Measurements from ENCODE around the gene C10orf95.
"Not testable (repeated sequence)": the region's sequence is repeated elsewhere in the genome, so short reads cannot be mapped to it uniquely, and the experiment has no call there.

C10orf95 gene

DNA sequence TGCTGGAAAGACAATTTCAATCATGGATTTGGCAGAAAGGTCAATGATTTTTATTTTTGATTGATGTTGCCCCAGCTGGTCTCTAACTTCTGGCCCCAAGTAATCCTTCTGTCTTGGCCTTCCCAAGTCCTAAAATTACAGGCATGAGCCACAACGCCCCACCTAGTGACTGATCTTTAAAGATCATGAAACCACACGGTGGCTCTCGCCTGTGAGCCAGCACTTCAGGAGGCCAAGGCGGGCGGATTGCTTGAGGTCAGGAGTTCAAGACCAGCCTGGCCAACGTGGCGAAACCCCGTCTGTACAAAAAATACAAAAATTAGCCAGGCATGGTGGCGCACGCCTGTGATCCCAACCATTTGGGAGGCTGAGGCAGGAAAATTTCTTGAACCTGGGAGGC is 12.6 kb upstream of the C10orf95 start:
- Histone ChIP-seq H3K27me3 (ENCODE audit: control insufficient read depth, insufficient read depth, low read length) (no peaks in the 10 kb centered on the region), H3K9me3 (ENCODE audit: control insufficient read depth, insufficient read depth, low read length) (no peaks in the 10 kb centered on the region), H3K4me3 (ENCODE audit: low read length) (no peak overlapping the region), H3K27ac (ENCODE audit: low read length) (no peak overlapping the region), H3K4me1 (ENCODE audit: control insufficient read depth, insufficient read depth, low read length) (peaks cover 6% of the 10 kb centered on the region; the same call in 1 of the 2 replicates), H3K36me3 (ENCODE audit: control insufficient read depth, insufficient read depth, low read length) (no peaks in the 10 kb centered on the region)
- WGBS (ENCODE audit: insufficient coverage, insufficient read length) = no CpG with 5 or more reads among the region's 10 CpGs
- DNase-seq (ENCODE audit: low read depth, low spot score) = no peak

DNA sequence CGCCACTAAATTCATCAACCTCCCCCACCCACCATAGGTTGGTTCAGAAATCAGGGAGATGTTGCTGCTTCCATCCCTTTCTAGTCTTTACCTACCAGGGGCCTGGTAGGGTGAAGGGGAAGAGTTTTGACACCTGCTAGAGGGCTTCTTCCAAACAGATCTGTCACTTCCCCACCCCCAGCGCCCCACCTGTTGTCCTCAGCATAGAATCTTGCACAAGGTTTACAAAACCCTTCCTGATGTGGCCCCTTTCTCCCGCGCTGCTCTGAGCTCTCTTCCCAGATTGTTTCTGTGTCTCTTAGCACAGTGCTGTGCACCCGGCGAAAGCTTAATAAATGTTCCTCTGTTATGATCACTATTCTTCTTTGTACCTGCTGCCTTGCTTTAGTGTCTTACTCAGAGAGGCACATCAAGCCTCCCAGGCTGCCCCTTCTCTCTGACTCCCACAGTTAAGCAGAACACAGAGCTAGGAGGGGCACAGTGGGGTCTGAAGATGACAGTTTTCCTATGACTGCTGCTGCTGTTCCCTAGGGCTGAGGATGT is 11.2 kb upstream of the C10orf95 start:
- WGBS (ENCODE audit: insufficient coverage, insufficient read length) = no CpG with 5 or more reads among the region's 6 CpGs
- H3K4me1 ChIP-seq (ENCODE audit: control insufficient read depth, insufficient read depth, low read length) = peaks cover 6% of the 10 kb centered on the region; the same call in 1 of the 2 replicates
- H3K36me3 ChIP-seq (ENCODE audit: control insufficient read depth, insufficient read depth, low read length) = no peaks in the 10 kb centered on the region
- H3K27ac ChIP-seq (ENCODE audit: low read length) = no peak overlapping the region
- no peaks in the 10 kb centered on the region for H3K9me3 ChIP-seq (ENCODE audit: control insufficient read depth, insufficient read depth, low read length)
- H3K27me3 ChIP-seq (ENCODE audit: control insufficient read depth, insufficient read depth, low read length) = no peaks in the 10 kb centered on the region
- no peak overlapping the region; the same call in 1 of the 2 replicates for H3K4me3 ChIP-seq (ENCODE audit: low read length)
- no peak for DNase-seq (ENCODE audit: low read depth, low spot score)

GRCh38 chr10:102461187-102462054 is 10.1 kb upstream of the C10orf95 start:
- WGBS (ENCODE audit: insufficient coverage, insufficient read length) = no CpG with 5 or more reads among the region's 54 CpGs
- peak; percentile 91 for DNase-seq (ENCODE audit: low read depth, low spot score)
- Histone ChIP-seq H3K27ac (ENCODE audit: low read length) (no peak overlapping the region), H3K4me1 (ENCODE audit: control insufficient read depth, insufficient read depth, low read length) (peaks cover 6% of the 10 kb centered on the region; the same call in 1 of the 2 replicates), H3K9me3 (ENCODE audit: control insufficient read depth, insufficient read depth, low read length) (no peaks in the 10 kb centered on the region), H3K4me3 (ENCODE audit: low read length) (peak overlapping the region; percentile 35; the same call in 1 of the 2 replicates), H3K27me3 (ENCODE audit: control insufficient read depth, insufficient read depth, low read length) (no peaks in the 10 kb centered on the region), H3K36me3 (ENCODE audit: control insufficient read depth, insufficient read depth, low read length) (no peaks in the 10 kb centered on the region)

DNA sequence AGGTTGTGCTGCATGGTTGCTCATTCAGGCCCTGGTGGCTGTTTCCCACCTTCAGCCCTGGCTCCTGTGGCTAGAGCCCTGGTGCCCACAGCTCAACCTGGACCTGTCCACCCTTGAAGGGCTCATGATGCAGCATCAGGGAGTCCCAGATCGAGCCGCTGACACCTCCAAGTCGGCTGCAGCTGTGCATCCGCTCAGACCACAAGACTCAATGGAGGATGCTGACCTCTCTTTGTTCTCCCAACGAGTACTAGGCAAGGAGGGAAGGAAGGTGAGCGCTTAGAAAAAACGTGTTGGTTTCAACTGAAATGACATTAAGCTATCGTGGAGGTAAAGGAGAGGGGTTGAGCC is 9.5 kb upstream of the C10orf95 start:
- no CpG with 5 or more reads among the region's 8 CpGs for WGBS (ENCODE audit: insufficient coverage, insufficient read length)
- H3K4me1 ChIP-seq (ENCODE audit: control insufficient read depth, insufficient read depth, low read length) = peaks cover 6% of the 10 kb centered on the region; the same call in 1 of the 2 replicates
- H3K4me3 ChIP-seq (ENCODE audit: low read length) = no peak overlapping the region; the same call in 1 of the 2 replicates

GRCh38 chr10:102458656-102459055 is 7.3 kb upstream of the C10orf95 start:
- H3K36me3 ChIP-seq (ENCODE audit: control insufficient read depth, insufficient read depth, low read length) = no peaks in the 10 kb centered on the region; the same call in 1 of the 2 replicates
- no CpG with 5 or more reads among the region's 4 CpGs for WGBS (ENCODE audit: insufficient coverage, insufficient read length)
- H3K4me3 ChIP-seq (ENCODE audit: low read length) = no peak overlapping the region
- H3K27ac ChIP-seq (ENCODE audit: low read length) = no peak overlapping the region
- no peaks in the 10 kb centered on the region for H3K27me3 ChIP-seq (ENCODE audit: control insufficient read depth, insufficient read depth, low read length)
- no peaks in the 10 kb centered on the region for H3K9me3 ChIP-seq (ENCODE audit: control insufficient read depth, insufficient read depth, low read length)
- DNase-seq (ENCODE audit: low read depth, low spot score) = no peak
- H3K4me1 ChIP-seq (ENCODE audit: control insufficient read depth, insufficient read depth, low read length) = peaks cover 9% of the 10 kb centered on the region

More for the DNA sequence above, 9.5 kb upstream of the C10orf95 start:
- Histone ChIP-seq H3K27ac (ENCODE audit: low read length) (no peak overlapping the region), H3K9me3 (ENCODE audit: control insufficient read depth, insufficient read depth, low read length) (no peaks in the 10 kb centered on the region), H3K27me3 (ENCODE audit: control insufficient read depth, insufficient read depth, low read length) (no peaks in the 10 kb centered on the region), H3K36me3 (ENCODE audit: control insufficient read depth, insufficient read depth, low read length) (no peaks in the 10 kb centered on the region; the same call in 1 of the 2 replicates)
- DNase-seq (ENCODE audit: low read depth, low spot score) = no peak

GRCh38 chr10:102457591-102458150 is 6.3 kb upstream of the C10orf95 start:
- no peak for DNase-seq (ENCODE audit: low read depth, low spot score)
- peaks cover 6% of the 10 kb centered on the region for H3K4me1 ChIP-seq (ENCODE audit: control insufficient read depth, insufficient read depth, low read length)
- H3K9me3 ChIP-seq (ENCODE audit: control insufficient read depth, insufficient read depth, low read length) = no peaks in the 10 kb centered on the region
- no peaks in the 10 kb centered on the region for H3K27me3 ChIP-seq (ENCODE audit: control insufficient read depth, insufficient read depth, low read length)
- WGBS (ENCODE audit: insufficient coverage, insufficient read length) = no CpG with 5 or more reads among the region's 9 CpGs
- H3K36me3 ChIP-seq (ENCODE audit: control insufficient read depth, insufficient read depth, low read length) = no peaks in the 10 kb centered on the region; the same call in 1 of the 2 replicates
- H3K4me3 ChIP-seq (ENCODE audit: low read length) = no peak overlapping the region
- H3K27ac ChIP-seq (ENCODE audit: low read length) = no peak overlapping the region

GRCh38 chr10:102455893-102456471 is 4.6 kb upstream of the C10orf95 start:
- WGBS (ENCODE audit: insufficient coverage, insufficient read length) = no CpG with 5 or more reads among the region's 7 CpGs
- H3K4me1 ChIP-seq (ENCODE audit: control insufficient read depth, insufficient read depth, low read length) = peaks cover 4% of the 10 kb centered on the region
- no peaks in the 10 kb centered on the region; the same call in 1 of the 2 replicates for H3K36me3 ChIP-seq (ENCODE audit: control insufficient read depth, insufficient read depth, low read length)
- H3K4me3 ChIP-seq (ENCODE audit: low read length) = no peak overlapping the region
- no peaks in the 10 kb centered on the region for H3K27me3 ChIP-seq (ENCODE audit: control insufficient read depth, insufficient read depth, low read length)
- no peak overlapping the region for H3K27ac ChIP-seq (ENCODE audit: low read length)
- no peak for DNase-seq (ENCODE audit: low read depth, low spot score)
- no peaks in the 10 kb centered on the region for H3K9me3 ChIP-seq (ENCODE audit: control insufficient read depth, insufficient read depth, low read length)

GRCh38 chr10:102454662-102455487 is 3.5 kb upstream of the C10orf95 start:
- H3K36me3 ChIP-seq (ENCODE audit: control insufficient read depth, insufficient read depth, low read length); H3K27me3 ChIP-seq (ENCODE audit: control insufficient read depth, insufficient read depth, low read length); H3K4me1 ChIP-seq (ENCODE audit: control insufficient read depth, insufficient read depth, low read length); H3K27ac ChIP-seq (ENCODE audit: low read length); H3K4me3 ChIP-seq (ENCODE audit: low read length); H3K9me3 ChIP-seq (ENCODE audit: control insufficient read depth, insufficient read depth, low read length); DNase-seq (ENCODE audit: low read depth, low spot score): not testable (repeated sequence)
- no CpG with 5 or more reads among the region's 13 CpGs for WGBS (ENCODE audit: insufficient coverage, insufficient read length)

- Histone ChIP-seq H3K27me3 (ENCODE audit: control insufficient read depth, insufficient read depth, low read length) (no peaks in the 10 kb centered on the region), H3K4me3 (ENCODE audit: low read length) (no peak overlapping the region), H3K36me3 (ENCODE audit: control insufficient read depth, insufficient read depth, low read length) (no peaks in the 10 kb centered on the region; the same call in 1 of the 2 replicates), H3K27ac (ENCODE audit: low read length) (no peak overlapping the region), H3K4me1 (ENCODE audit: control insufficient read depth, insufficient read depth, low read length) (peaks cover 6% of the 10 kb centered on the region), H3K9me3 (ENCODE audit: control insufficient read depth, insufficient read depth, low read length) (no peaks in the 10 kb centered on the region)
- no CpG with 5 or more reads among the region's 5 CpGs for WGBS (ENCODE audit: insufficient coverage, insufficient read length)
- no peak for DNase-seq (ENCODE audit: low read depth, low spot score)
These were observed 2.2 kb upstream of the C10orf95 start for GRCh38 chr10:102453502-102453901.
